SH-SY5Y (cell line): ENCODE data around the gene SLIT1.

Source experiments
- GATA2 ChIP-seq: IDR thresholded peaks from 2 replicates; pipeline ENCODE4 v1.6.1; 2011; ENCODE audit warnings: mild to moderate bottlenecking, low read depth, low read length
- GATA3 ChIP-seq: IDR thresholded peaks from 2 replicates; pipeline ENCODE4 v1.6.1; 2011; ENCODE audit warnings: low read depth, mild to moderate bottlenecking, low read length, moderate library complexity

GRCh38 chr10:96982149-96982930 lies 203.4 kb downstream of the SLIT1 start:
- TF ChIP-seq GATA3 (no peak), GATA2 (no peak)
